Astrocyte (in vitro differentiated cells and primary cell): Measurements from ENCODE around the gene PHYHD1.

Experiments
- CTCF ChIP-seq: IDR thresholded peaks from 2 replicates; pipeline ENCODE4 v1.5.1; 2011; ENCODE audit warnings: low read depth, mild to moderate bottlenecking, inconsistent platforms, low read length, moderate library complexity; ENCODE audit not compliant: insufficient read depth
- EZH2 ChIP-seq: IDR thresholded peaks from 2 replicates; pipeline ENCODE4 v1.6.1; 2012; ENCODE audit warnings: mild to moderate bottlenecking, low read length, inconsistent platforms; ENCODE audit not compliant: insufficient read depth

GRCh38 chr9:128899566-128900322 lies 21.0 kb upstream of the PHYHD1 start:
- TF ChIP-seq CTCF (no peak), EZH2 (no peak)
